Common myeloid progenitor, CD34-positive (primary cell): ENCODE measurements around the gene PIGZ.

Source experiments
- CTCF ChIA-PET: fragments of 350-600 bp; sonication (Branson Sonifier 250); formaldehyde crosslinking; loops from one replicate; lab custom pipeline; 2021; ENCODE audit warnings: antibody characterized with exemption; lab: Charles Lee
- POLR2A ChIA-PET: fragments of 350-600 bp; sonication (Branson Sonifier 250); formaldehyde crosslinking; loops from one replicate; lab custom pipeline; 2021; ENCODE audit warnings: antibody characterized with exemption; lab: Charles Lee
- DNase-seq, 3 donors: peaks; one replicate each; pipeline versions ENCODE4 v3.0.0 to v3.0.0-alpha.2; 2013
- H3K27ac ChIP-seq, 2 experiments: 1 replicate in 1 of 2; 2 replicates in 1 of 2; pipeline ENCODE4 v1.7.0; 2013; ENCODE audit warnings: inconsistent platforms in 2 of 2, low read length in 2 of 2, mild to moderate bottlenecking in 2 of 2, low read depth in 1 of 2, moderate library complexity in 1 of 2; ENCODE audit not compliant: severe bottlenecking in 2 of 2, insufficient read depth in 1 of 2, poor library complexity in 1 of 2
- H3K27me3 ChIP-seq, 5 experiments: replicated peaks in 2 of 5; 1 replicate in 3 of 5; 2 replicates in 2 of 5; pipeline versions ENCODE4 v1.6.1 to v1.7.0; 2013; ENCODE audit warnings: low read length in 4 of 5, mild to moderate bottlenecking in 2 of 5, moderate library complexity in 2 of 5, inconsistent platforms in 1 of 5; ENCODE audit not compliant: insufficient read depth in 5 of 5, control insufficient read depth in 4 of 5
- H3K36me3 ChIP-seq, 4 experiments: 1 replicate in 2 of 4; 2 replicates in 2 of 4; pipeline versions ENCODE4 v1.6.1 to v1.7.0; 2013; ENCODE audit warnings: low read length in 3 of 4, control low read depth in 1 of 4, mild to moderate bottlenecking in 1 of 4; ENCODE audit not compliant: control insufficient read depth in 4 of 4, insufficient read depth in 4 of 4
- H3K4me1 ChIP-seq, 4 experiments: 1 replicate in 3 of 4; 2 replicates in 1 of 4; pipeline versions ENCODE4 v1.6.1 to v1.7.1; 2013; ENCODE audit warnings: low read length in 3 of 4, mild to moderate bottlenecking in 3 of 4, control low read depth in 1 of 4, inconsistent platforms in 1 of 4, moderate library complexity in 1 of 4; ENCODE audit not compliant: control insufficient read depth in 4 of 4, insufficient read depth in 4 of 4; ENCODE audit errors: control extremely low read depth in 1 of 4
- H3K4me3 ChIP-seq, 7 experiments: 1 replicate in 4 of 7; 2 replicates in 3 of 7; pipeline versions ENCODE4 v1.5.1 to v1.7.0; 2013; ENCODE audit warnings: mild to moderate bottlenecking in 7 of 7, low read length in 6 of 7, moderate library complexity in 6 of 7, inconsistent platforms in 2 of 7, low read depth in 2 of 7, control low read depth in 1 of 7; ENCODE audit not compliant: insufficient read depth in 4 of 7, control insufficient read depth in 1 of 7; ENCODE audit errors: extremely low read depth in 1 of 7
- H3K9me3 ChIP-seq, 5 experiments: 1 replicate in 4 of 5; 2 replicates in 1 of 5; pipeline versions ENCODE4 v1.6.1 to v1.7.1; 2013; ENCODE audit warnings: low read length in 4 of 5, mild to moderate bottlenecking in 2 of 5, inconsistent platforms in 1 of 5, low read depth in 1 of 5, moderate library complexity in 1 of 5; ENCODE audit not compliant: control insufficient read depth in 4 of 5, insufficient read depth in 2 of 5; ENCODE audit errors: control extremely low read depth in 1 of 5
- WGBS: methylation state at CpG from one replicate; pipeline ENCODE4 v1.1.5; 2013; ENCODE audit not compliant: insufficient coverage; 5-methylcytosine and 5-hydroxymethylcytosine counted together

PIGZ gene

DNA sequence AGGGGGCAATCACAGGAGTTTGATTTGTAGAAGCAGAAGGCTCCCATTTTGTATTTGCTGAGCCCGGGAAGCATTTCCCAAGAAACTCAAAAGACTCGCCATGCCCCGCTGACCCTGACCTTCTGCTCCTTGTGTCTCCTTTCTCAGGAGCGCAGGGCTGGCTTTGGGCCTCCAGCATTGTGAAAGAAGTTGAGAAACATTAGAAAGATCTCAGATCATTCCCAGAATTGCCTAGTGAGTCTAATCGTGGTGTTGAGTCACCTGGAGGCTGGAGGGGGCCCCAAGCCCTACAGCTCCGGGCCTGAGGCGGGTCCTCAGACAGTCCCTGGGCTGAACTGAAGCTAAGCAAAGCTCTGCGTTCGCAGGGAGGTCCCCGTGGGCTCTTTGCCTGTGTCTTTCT is 10.9 kb upstream of the PIGZ start:
- CTCF ChIA-PET = interaction anchor here (1.0 kb wide), 1 partner anchor 50 kb away, joined by 4 read pairs; the partner anchor contains the start of gene MELTF
- DNase-seq = no peak
- POLR2A ChIA-PET = no interaction called here
- Histone ChIP-seq H3K27ac (no peak overlapping the region), H3K27me3 (no peaks in the 10 kb centered on the region), H3K4me1 (no peaks in the 10 kb centered on the region), H3K9me3 (peaks cover 3 to 16% (median 5%) of the 10 kb centered on the region in 5 experiments), H3K36me3 (no peaks in the 10 kb centered on the region), H3K4me3 (no peak overlapping the region)
- 88% methylated on average over 4 of the region's 10 CpGs for WGBS

- H3K27ac ChIP-seq = no peak overlapping the region
- H3K9me3 ChIP-seq = peaks cover 0 to 4% (median 0%) of the 10 kb centered on the region in 5 experiments
- H3K4me1 ChIP-seq = no peaks in the 10 kb centered on the region
- DNase-seq = no peak
- CTCF ChIA-PET = interaction anchor here (0.6 to 1.7 kb wide), 3 partner anchors 14 to 22 kb away, joined by 3 to 4 read pairs (median 4); no protein-coding TSS in a partner anchor
- no peaks in the 10 kb centered on the region for H3K27me3 ChIP-seq
- no peaks in the 10 kb centered on the region for H3K36me3 ChIP-seq
- POLR2A ChIA-PET = no interaction called here
- no peak overlapping the region for H3K4me3 ChIP-seq
- 94% methylated on average over 10 of the region's 11 CpGs for WGBS
These were observed 8.3 kb upstream of the PIGZ start for GRCh38 chr3:196976941-196977340.

- no peak overlapping the region for H3K4me3 ChIP-seq
- peaks cover 0 to under 1% (median 0%) of the 10 kb centered on the region in 4 experiments for H3K4me1 ChIP-seq
- 94% methylated on average over 4 of the region's 4 CpGs for WGBS
- DNase-seq = no peak
- H3K9me3 ChIP-seq = peaks cover 0 to 2% (median 0%) of the 10 kb centered on the region in 5 experiments
- POLR2A ChIA-PET = no interaction called here
- no peaks in the 10 kb centered on the region for H3K36me3 ChIP-seq
- no peak overlapping the region for H3K27ac ChIP-seq
- CTCF ChIA-PET = no interaction called here
- H3K27me3 ChIP-seq = no peaks in the 10 kb centered on the region
These were observed 6.7 kb upstream of the PIGZ start for GRCh38 chr3:196975349-196975748.

GRCh38 chr3:196974661-196975060 is 6.0 kb upstream of the PIGZ start:
- Histone ChIP-seq H3K4me1 (peaks cover 0 to 4% (median 2%) of the 10 kb centered on the region in 4 experiments), H3K27me3 (no peaks in the 10 kb centered on the region), H3K9me3 (peaks cover 0 to 2% (median 0%) of the 10 kb centered on the region in 5 experiments), H3K36me3 (no peaks in the 10 kb centered on the region), H3K27ac (no peak overlapping the region), H3K4me3 (no peak overlapping the region)
- ChIA-PET CTCF (no interaction called here), POLR2A (no interaction called here)
- WGBS = 100% methylated on average over 4 of the region's 5 CpGs
- no peak for DNase-seq

DNA sequence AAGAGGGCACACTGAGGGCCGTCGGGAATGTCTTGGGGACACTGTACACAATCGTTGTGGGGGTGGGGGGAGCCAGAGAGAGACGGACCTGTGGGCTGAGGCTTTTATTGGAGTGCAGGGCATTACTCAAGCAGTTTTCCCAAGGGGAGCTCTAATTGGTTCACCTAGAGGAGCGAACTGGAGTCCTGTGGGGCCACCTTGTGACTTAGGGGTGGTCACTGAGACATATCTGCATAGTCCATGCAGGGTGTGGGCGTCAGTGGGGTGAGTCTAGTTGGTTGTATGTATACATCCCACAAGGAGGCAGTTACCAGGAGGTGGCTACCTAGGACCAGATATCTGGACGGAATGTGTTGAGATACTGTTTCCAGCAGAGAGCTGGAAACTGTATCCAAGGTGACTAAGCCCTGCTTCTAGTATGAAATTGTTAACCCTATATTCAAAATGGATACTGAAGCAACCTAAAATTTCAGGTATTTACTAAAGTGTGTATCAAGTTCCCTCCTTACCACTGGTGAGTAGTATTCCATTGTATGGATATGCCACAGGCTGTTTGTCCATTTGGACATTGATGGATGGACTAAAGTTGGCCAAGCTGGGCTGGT is 2.6 kb upstream of the PIGZ start:
- Histone ChIP-seq H3K27me3 (peaks cover 0 to 5% (median 0%) of the 10 kb centered on the region in 5 experiments), H3K9me3 (peaks cover 0 to 2% (median 0%) of the 10 kb centered on the region in 5 experiments), H3K36me3 (peaks cover 0 to 13% (median 0%) of the 10 kb centered on the region in 4 experiments), H3K4me1 (peaks cover 0 to 21% (median 17%) of the 10 kb centered on the region in 4 experiments), H3K27ac (no peak overlapping the region), H3K4me3 (no peak overlapping the region)
- WGBS = 91% methylated on average over 6 of the region's 7 CpGs
- CTCF ChIA-PET = interaction anchor here (1.3 to 1.7 kb wide), 4 partner anchors 11 to 26 kb away, joined by 3 to 6 read pairs (median 4); no protein-coding TSS in a partner anchor
- no peak for DNase-seq
- POLR2A ChIA-PET = no interaction called here

- ChIA-PET POLR2A (no interaction called here), CTCF (interaction anchor here (0.7 to 1.7 kb wide), 7 partner anchors 11 to 135 kb away, joined by 3 to 6 read pairs (median 3); no protein-coding TSS in a partner anchor)
- H3K36me3 ChIP-seq = peaks cover 0 to 17% (median 2%) of the 10 kb centered on the region in 4 experiments
- peaks cover 0 to 2% (median 0%) of the 10 kb centered on the region in 5 experiments for H3K9me3 ChIP-seq
- peaks cover 0 to 21% (median 17%) of the 10 kb centered on the region in 4 experiments for H3K4me1 ChIP-seq
- WGBS = 96% methylated on average over 15 of the region's 15 CpGs
- no peak for DNase-seq
- peaks cover 0 to 5% (median 0%) of the 10 kb centered on the region in 5 experiments for H3K27me3 ChIP-seq
- H3K27ac ChIP-seq = no peak overlapping the region
- H3K4me3 ChIP-seq = no peak overlapping the region
These were observed 2.0 kb upstream of the PIGZ start for GRCh38 chr3:196970547-196971093.
